WTC11 (cell line): ENCODE data around the gene ISM1. TPM values are rescaled to one million over a fixed set of nuclear protein-coding genes. Genes with fewer than 3 reads are reported as not detected.

Experiments
- ATAC-seq: fragments of 200-7000 bp; cut with Tn5 transposase; 2 replicates; pipeline ENCODE4 v1.10.0; 2021; ENCODE audit warnings: mild to moderate bottlenecking, moderate library complexity
- CTCF ChIA-PET: fragments of 300-600 bp; sonication (Branson Sonifier 250); formaldehyde crosslinking; loops from one replicate; lab custom pipeline; 2021; ENCODE audit warnings: antibody characterized with exemption; lab: Charles Lee
- POLR2A ChIA-PET: fragments of 350-600 bp; sonication (Branson Sonifier 250); formaldehyde crosslinking; loops from one replicate; lab custom pipeline; 2021; ENCODE audit warnings: antibody characterized with exemption; lab: Charles Lee
- DNase-seq: peaks from one replicate; pipeline ENCODE4 v3.0.0; 2021; ENCODE audit warnings: low spot score
- H3K27ac Mint-ChIP-seq: 2 replicates; pipeline ENCODE4 v1.8.0; 2021; ENCODE audit warnings: mixed read lengths
- H3K27me3 Mint-ChIP-seq: 2 replicates; pipeline ENCODE4 v1.8.0; 2021; ENCODE audit warnings: low read depth, mild to moderate bottlenecking, moderate library complexity, mixed read lengths
- H3K36me3 Mint-ChIP-seq: 2 replicates; pipeline ENCODE4 v1.8.0; 2021; ENCODE audit warnings: mixed read lengths
- H3K4me1 Mint-ChIP-seq: 2 replicates; pipeline ENCODE4 v1.8.0; 2022; ENCODE audit warnings: mixed read lengths
- H3K4me3 Mint-ChIP-seq: 2 replicates; pipeline ENCODE4 v1.8.0; 2021; ENCODE audit warnings: mild to moderate bottlenecking, moderate library complexity, mixed read lengths
- H3K9me3 Mint-ChIP-seq: 2 replicates; pipeline ENCODE4 v1.8.0; 2021; ENCODE audit warnings: mixed read lengths
- FOXP1 ChIP-seq: sonication (generic); formaldehyde crosslinking; IDR thresholded peaks from 2 replicates; pipeline ENCODE4 v1.8.0; 2022; ENCODE audit warnings: missing genetic modification reagents, mild to moderate bottlenecking, moderate library complexity, borderline replicate concordance
- JAZF1 ChIP-seq: fragments of 250-450 bp; sonication (Bioruptor Pico); IDR thresholded peaks from 2 replicates; pipeline ENCODE4 v1.9.0; 2021; ENCODE audit warnings: moderate library complexity, mild to moderate bottlenecking, inconsistent platforms
- MLX ChIP-seq: sonication (generic); formaldehyde crosslinking; IDR thresholded peaks from 2 replicates; pipeline ENCODE4 v1.8.1; 2023; ENCODE audit warnings: mild to moderate bottlenecking, missing genetic modification reagents, moderate library complexity
- NFE2L1 ChIP-seq: sonication (generic); formaldehyde crosslinking; IDR thresholded peaks from 2 replicates; pipeline ENCODE4 v1.8.1; 2023; ENCODE audit warnings: missing genetic modification reagents
- NFYB ChIP-seq: sonication (generic); formaldehyde crosslinking; conservative IDR thresholded peaks from 2 replicates; pipeline ENCODE4 v1.8.0; 2022; ENCODE audit warnings: low read depth, missing genetic modification reagents
- NR1H2 ChIP-seq: sonication (generic); formaldehyde crosslinking; IDR thresholded peaks from 2 replicates; pipeline ENCODE4 v1.9.0; 2021; ENCODE audit warnings: mild to moderate bottlenecking, moderate library complexity, missing genetic modification reagents
- USF1 ChIP-seq: sonication (generic); formaldehyde crosslinking; IDR thresholded peaks from 2 replicates; pipeline ENCODE4 v1.8.0; 2022; ENCODE audit warnings: mild to moderate bottlenecking, missing genetic modification reagents
- ZNF121 ChIP-seq: sonication (generic); formaldehyde crosslinking; IDR thresholded peaks from 2 replicates; pipeline ENCODE4 v1.8.0; 2023; ENCODE audit warnings: missing genetic modification reagents
- ZNF671 ChIP-seq: fragments of 250-450 bp; sonication (Bioruptor Pico); IDR thresholded peaks from 2 replicates; pipeline ENCODE4 v1.8.0; 2021; ENCODE audit warnings: mild to moderate bottlenecking
- total RNA-seq: library from RNA; stranded (reverse); gene quantifications from 3 replicates; pipeline ENCODE4 v1.2.3, GENCODE V29; 2021
- TF ChIP-seq, protein P1 (sequence below): fragments of 250-450 bp; sonication (Bioruptor Pico); IDR thresholded peaks from 2 replicates; pipeline ENCODE4 v1.9.0; 2021; ENCODE audit warnings: moderate library complexity, mild to moderate bottlenecking, inconsistent platforms, borderline replicate concordance
- TF ChIP-seq, protein P2 (sequence below): sonication (generic); formaldehyde crosslinking; conservative IDR thresholded peaks from 2 replicates; pipeline ENCODE4 v1.8.1; 2022; ENCODE audit warnings: mild to moderate bottlenecking, missing genetic modification reagents
- TF ChIP-seq, protein P3 (sequence below): fragments of 250-450 bp; sonication (Bioruptor Pico); IDR thresholded peaks from 2 replicates; pipeline ENCODE4 v1.9.0; 2021; ENCODE audit warnings: mild to moderate bottlenecking
- TF ChIP-seq, protein P4 (sequence below): fragments of 250-450 bp; sonication (Bioruptor Pico); IDR thresholded peaks from 2 replicates; pipeline ENCODE4 v1.9.0; 2021; ENCODE audit warnings: mild to moderate bottlenecking, borderline replicate concordance
- TF ChIP-seq, protein P5 (sequence below): fragments of 250-450 bp; sonication (Bioruptor Pico); IDR thresholded peaks from 2 replicates; pipeline ENCODE4 v2.1.2; 2022; ENCODE audit warnings: mild to moderate bottlenecking, moderate library complexity
- TF ChIP-seq, protein P6 (sequence below): sonication (generic); formaldehyde crosslinking; IDR thresholded peaks from 2 replicates; pipeline ENCODE4 v1.8.0; 2023; ENCODE audit warnings: missing genetic modification reagents

ISM1 gene
- total RNA-seq, 1 experiment from 2014 or later: 0.52 TPM

GRCh38 chr20:13325796-13326340 is 104.8 kb downstream of the ISM1 start:
- Mint-ChIP-seq H3K4me3 (no peak overlapping the region), H3K4me1 (peaks cover 29% of the 10 kb centered on the region), H3K36me3 (peaks cover 10% of the 10 kb centered on the region), H3K9me3 (peaks cover 19% of the 10 kb centered on the region), H3K27me3 (no peaks in the 10 kb centered on the region; the same call in 1 of the 2 replicates), H3K27ac (no peak overlapping the region)
- POLR2A ChIA-PET: no interaction called here
- CTCF ChIA-PET: no interaction called here
- ATAC-seq (no peak), DNase-seq (no peak)
- TF ChIP-seq, protein P1, sequence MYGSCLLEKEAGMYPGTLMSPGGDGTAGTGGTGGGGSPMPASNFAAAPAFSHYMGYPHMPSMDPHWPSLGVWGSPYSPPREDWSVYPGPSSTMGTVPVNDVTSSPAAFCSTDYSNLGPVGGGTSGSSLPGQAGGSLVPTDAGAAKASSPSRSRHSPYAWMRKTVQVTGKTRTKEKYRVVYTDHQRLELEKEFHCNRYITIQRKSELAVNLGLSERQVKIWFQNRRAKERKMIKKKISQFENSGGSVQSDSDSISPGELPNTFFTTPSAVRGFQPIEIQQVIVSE (CRISPR knock-in tag): no peak
- TF ChIP-seq ZNF121 (no peak), NFYB (CRISPR knock-in tag) (no peak), USF1 (no peak)
- TF ChIP-seq, protein P2, sequence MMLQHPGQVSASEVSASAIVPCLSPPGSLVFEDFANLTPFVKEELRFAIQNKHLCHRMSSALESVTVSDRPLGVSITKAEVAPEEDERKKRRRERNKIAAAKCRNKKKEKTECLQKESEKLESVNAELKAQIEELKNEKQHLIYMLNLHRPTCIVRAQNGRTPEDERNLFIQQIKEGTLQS (CRISPR knock-in tag): no peak

DNA sequence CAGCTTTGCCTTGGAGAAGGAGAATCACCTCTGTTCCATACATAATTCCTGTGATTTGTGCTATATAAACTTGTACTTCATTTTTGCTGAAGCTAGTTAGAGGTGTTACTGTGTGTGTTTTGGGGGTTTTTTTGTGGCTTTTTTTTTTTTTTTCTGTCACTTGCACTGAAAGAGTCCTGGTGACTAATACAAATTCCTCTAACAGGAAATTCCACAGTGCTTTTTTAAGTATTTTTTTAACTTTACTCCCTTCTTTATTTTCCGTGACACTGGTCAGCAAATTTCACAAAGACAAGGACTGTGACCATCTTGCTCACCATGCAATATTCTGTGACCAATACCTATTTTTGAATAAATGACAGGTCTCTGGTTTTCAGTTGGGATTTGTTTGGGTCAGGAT is 110.5 kb downstream of the ISM1 start:
- no peaks in the 10 kb centered on the region; the same call in 1 of the 2 replicates for H3K27me3 Mint-ChIP-seq
- H3K27ac Mint-ChIP-seq: no peak overlapping the region
- TF ChIP-seq, protein P3, sequence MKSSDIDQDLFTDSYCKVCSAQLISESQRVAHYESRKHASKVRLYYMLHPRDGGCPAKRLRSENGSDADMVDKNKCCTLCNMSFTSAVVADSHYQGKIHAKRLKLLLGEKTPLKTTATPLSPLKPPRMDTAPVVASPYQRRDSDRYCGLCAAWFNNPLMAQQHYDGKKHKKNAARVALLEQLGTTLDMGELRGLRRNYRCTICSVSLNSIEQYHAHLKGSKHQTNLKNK (CRISPR knock-in tag): no peak
- TF ChIP-seq, protein P4, sequence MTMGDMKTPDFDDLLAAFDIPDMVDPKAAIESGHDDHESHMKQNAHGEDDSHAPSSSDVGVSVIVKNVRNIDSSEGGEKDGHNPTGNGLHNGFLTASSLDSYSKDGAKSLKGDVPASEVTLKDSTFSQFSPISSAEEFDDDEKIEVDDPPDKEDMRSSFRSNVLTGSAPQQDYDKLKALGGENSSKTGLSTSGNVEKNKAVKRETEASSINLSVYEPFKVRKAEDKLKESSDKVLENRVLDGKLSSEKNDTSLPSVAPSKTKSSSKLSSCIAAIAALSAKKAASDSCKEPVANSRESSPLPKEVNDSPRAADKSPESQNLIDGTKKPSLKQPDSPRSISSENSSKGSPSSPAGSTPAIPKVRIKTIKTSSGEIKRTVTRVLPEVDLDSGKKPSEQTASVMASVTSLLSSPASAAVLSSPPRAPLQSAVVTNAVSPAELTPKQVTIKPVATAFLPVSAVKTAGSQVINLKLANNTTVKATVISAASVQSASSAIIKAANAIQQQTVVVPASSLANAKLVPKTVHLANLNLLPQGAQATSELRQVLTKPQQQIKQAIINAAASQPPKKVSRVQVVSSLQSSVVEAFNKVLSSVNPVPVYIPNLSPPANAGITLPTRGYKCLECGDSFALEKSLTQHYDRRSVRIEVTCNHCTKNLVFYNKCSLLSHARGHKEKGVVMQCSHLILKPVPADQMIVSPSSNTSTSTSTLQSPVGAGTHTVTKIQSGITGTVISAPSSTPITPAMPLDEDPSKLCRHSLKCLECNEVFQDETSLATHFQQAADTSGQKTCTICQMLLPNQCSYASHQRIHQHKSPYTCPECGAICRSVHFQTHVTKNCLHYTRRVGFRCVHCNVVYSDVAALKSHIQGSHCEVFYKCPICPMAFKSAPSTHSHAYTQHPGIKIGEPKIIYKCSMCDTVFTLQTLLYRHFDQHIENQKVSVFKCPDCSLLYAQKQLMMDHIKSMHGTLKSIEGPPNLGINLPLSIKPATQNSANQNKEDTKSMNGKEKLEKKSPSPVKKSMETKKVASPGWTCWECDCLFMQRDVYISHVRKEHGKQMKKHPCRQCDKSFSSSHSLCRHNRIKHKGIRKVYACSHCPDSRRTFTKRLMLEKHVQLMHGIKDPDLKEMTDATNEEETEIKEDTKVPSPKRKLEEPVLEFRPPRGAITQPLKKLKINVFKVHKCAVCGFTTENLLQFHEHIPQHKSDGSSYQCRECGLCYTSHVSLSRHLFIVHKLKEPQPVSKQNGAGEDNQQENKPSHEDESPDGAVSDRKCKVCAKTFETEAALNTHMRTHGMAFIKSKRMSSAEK (CRISPR knock-in tag): no peak
- TF ChIP-seq FOXP1 (CRISPR knock-in tag) (no peak), JAZF1 (CRISPR knock-in tag) (no peak), NR1H2 (CRISPR knock-in tag) (no peak), MLX (CRISPR knock-in tag) (no peak), NFE2L1 (CRISPR knock-in tag) (no peak), ZNF671 (CRISPR knock-in tag) (no peak)
- TF ChIP-seq, protein P5, sequence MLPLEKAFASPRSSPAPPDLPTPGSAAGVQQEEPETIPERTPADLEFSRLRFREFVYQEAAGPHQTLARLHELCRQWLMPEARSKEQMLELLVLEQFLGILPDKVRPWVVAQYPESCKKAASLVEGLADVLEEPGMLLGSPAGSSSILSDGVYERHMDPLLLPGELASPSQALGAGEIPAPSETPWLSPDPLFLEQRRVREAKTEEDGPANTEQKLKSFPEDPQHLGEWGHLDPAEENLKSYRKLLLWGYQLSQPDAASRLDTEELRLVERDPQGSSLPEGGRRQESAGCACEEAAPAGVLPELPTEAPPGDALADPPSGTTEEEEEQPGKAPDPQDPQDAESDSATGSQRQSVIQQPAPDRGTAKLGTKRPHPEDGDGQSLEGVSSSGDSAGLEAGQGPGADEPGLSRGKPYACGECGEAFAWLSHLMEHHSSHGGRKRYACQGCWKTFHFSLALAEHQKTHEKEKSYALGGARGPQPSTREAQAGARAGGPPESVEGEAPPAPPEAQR (CRISPR knock-in tag): no peak
- TF ChIP-seq, protein P6, sequence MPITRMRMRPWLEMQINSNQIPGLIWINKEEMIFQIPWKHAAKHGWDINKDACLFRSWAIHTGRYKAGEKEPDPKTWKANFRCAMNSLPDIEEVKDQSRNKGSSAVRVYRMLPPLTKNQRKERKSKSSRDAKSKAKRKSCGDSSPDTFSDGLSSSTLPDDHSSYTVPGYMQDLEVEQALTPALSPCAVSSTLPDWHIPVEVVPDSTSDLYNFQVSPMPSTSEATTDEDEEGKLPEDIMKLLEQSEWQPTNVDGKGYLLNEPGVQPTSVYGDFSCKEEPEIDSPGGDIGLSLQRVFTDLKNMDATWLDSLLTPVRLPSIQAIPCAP (CRISPR knock-in tag): no peak
- CTCF ChIA-PET: interaction anchor here (1.1 to 2.4 kb wide), 2 partner anchors 69 to 215 kb away, joined by 3 to 8 read pairs; no protein-coding TSS in a partner anchor
- H3K9me3 Mint-ChIP-seq: peaks cover 27% of the 10 kb centered on the region
- no peak overlapping the region for H3K4me3 Mint-ChIP-seq
- peaks cover 5% of the 10 kb centered on the region; the same call in 1 of the 2 replicates for H3K4me1 Mint-ChIP-seq
- no peak for DNase-seq
- ATAC-seq: no peak
- POLR2A ChIA-PET: no interaction called here
- peaks cover 10% of the 10 kb centered on the region for H3K36me3 Mint-ChIP-seq
